HG03108 (cell line): ENCODE results near the gene SLC9A7.

Source experiments
- ATAC-seq: cut with Tn5 transposase; IDR thresholded peaks from one replicate; pipeline ENCODE4 v1.9.1; 2021; ENCODE audit warnings: moderate library complexity; ENCODE audit not compliant: unreplicated experiment

Gene SLC9A7

GRCh38 chrX:46653482-46653881 is 105.4 kb downstream of the SLC9A7 start:
- ATAC-seq: no peak

GRCh38 chrX:46649421-46650260 is 109.3 kb downstream of the SLC9A7 start:
- ATAC-seq: no peak

- no peak for ATAC-seq
Observed at GRCh38 chrX:46648660-46649059, 110.3 kb downstream of the SLC9A7 start.

- ATAC-seq: no peak
Observed at GRCh38 chrX:46647251-46647650, 111.7 kb downstream of the SLC9A7 start.

- ATAC-seq: no peak
Observed at GRCh38 chrX:46645614-46646013, 113.3 kb downstream of the SLC9A7 start.

- ATAC-seq: no peak
Observed at GRCh38 chrX:46643636-46644035, 115.3 kb downstream of the SLC9A7 start.

- ATAC-seq: no peak
Observed at GRCh38 chrX:46642145-46642544, 116.8 kb downstream of the SLC9A7 start.

GRCh38 chrX:46637938-46638337 is 121.0 kb downstream of the SLC9A7 start:
- no peak for ATAC-seq

GRCh38 chrX:46636223-46636622 is 122.7 kb downstream of the SLC9A7 start:
- ATAC-seq: no peak

- ATAC-seq: no peak
Observed at GRCh38 chrX:46635186-46635585, 123.7 kb downstream of the SLC9A7 start.

GRCh38 chrX:46634577-46634976 is 124.3 kb downstream of the SLC9A7 start:
- no peak for ATAC-seq

- ATAC-seq: no peak
Observed at GRCh38 chrX:46630141-46630540, 128.8 kb downstream of the SLC9A7 start.

- peak; percentile 83 for ATAC-seq
Observed at GRCh38 chrX:46628460-46629371, 130.2 kb downstream of the SLC9A7 start.

GRCh38 chrX:46627711-46628419 is 131.1 kb downstream of the SLC9A7 start:
- ATAC-seq: no peak

- ATAC-seq: no peak
Observed at GRCh38 chrX:46627062-46627461, 131.9 kb downstream of the SLC9A7 start.

GRCh38 chrX:46626566-46626965 is 132.4 kb downstream of the SLC9A7 start:
- ATAC-seq: no peak

- no peak for ATAC-seq
Observed at GRCh38 chrX:46624090-46624786, 134.7 kb downstream of the SLC9A7 start.

GRCh38 chrX:46621572-46621971 is 137.3 kb downstream of the SLC9A7 start:
- ATAC-seq: no peak

- no peak for ATAC-seq
Observed at GRCh38 chrX:46620505-46620904, 138.4 kb downstream of the SLC9A7 start.

- ATAC-seq: no peak
Observed at GRCh38 chrX:46618947-46619346, 140.0 kb downstream of the SLC9A7 start.

- no peak for ATAC-seq
Observed at GRCh38 chrX:46617906-46618305, 141.0 kb downstream of the SLC9A7 start.
